Fibroblast of skin of abdomen (primary cell): ENCODE data around the gene EXOC4.

ENCODE experiments used
- DNase-seq: peaks from one replicate; pipeline ENCODE4 v3.0.0-alpha.2; 2013

Gene EXOC4

GRCh38 chr7:133801341-133801740 lies 548.5 kb downstream of the EXOC4 start:
- DNase-seq, result no peak

- no peak for DNase-seq
Observed at GRCh38 chr7:133804127-133804526, 551.2 kb downstream of the EXOC4 start.

DNA sequence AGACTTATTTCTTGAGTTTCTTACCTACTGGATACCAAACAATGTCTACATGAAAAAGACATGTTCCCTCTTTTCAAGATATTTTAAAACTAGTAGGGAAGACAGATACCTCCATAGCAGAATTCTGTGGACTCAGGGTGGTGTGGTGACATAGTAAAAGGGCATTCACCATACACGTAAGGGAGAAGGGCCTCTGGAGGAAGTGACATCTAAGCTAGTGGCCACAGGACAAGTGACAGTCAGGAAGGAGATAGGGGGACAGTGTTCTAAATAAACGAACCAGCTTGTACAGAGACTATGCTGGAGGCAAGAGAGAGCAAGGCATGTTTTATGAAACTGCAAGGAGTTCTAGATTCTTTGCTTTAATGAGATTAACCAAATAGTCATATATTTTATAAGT lies 552.5 kb downstream of the EXOC4 start:
- no peak for DNase-seq

- no peak for DNase-seq
Observed at GRCh38 chr7:133807624-133808492, 555.0 kb downstream of the EXOC4 start.

GRCh38 chr7:133808493-133808866 lies 555.6 kb downstream of the EXOC4 start:
- DNase-seq, result no peak

DNA sequence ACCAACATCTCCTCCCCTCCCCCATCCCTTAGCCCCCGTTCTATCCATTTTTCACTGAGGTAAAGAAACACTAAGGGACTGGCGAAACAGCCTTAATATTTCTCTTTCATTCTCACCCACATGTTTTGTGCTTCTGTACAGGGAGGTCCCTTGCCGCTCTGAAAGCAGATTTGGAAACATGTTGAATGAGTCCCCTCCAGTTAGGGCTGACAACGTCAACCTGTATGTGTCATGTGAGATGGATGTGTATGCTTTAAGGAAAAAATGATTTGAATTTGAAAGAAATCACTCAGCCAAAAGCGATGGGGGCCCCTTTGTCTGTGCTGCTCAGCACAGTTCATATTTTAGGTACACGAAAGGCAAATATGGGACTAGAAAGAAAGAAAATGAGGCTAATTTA lies 560.0 kb downstream of the EXOC4 start:
- no peak for DNase-seq

DNA sequence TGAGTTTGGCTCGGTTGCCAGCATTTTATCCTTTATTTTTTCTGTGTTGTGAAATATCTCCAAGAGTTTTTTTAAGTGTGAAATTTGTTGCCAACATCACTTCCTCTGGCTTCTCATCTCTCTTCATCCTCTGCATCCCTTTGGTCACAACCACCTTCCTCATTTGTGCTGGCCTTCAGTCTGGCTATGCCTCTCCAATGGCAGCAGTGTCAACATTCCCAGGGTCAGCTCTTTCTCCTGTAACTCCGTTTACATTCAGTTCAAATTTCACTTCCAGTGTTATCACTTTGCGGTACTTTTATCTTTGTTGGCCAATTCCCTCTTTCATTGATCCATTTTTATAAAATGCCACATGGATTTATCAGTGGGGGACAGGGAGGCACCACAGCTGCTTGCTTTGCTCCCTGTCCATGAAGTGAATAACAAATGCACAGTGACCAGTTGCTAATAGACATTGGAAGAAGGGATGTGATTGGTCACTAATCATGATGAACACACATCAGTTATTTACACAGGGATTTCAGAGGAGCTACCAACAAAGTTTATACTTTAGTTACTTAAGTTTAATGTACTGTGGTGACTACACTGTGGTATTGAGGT lies 562.8 kb downstream of the EXOC4 start:
- peak; percentile 28 for DNase-seq

GRCh38 chr7:133819695-133820094 lies 566.8 kb downstream of the EXOC4 start:
- DNase-seq, result no peak

GRCh38 chr7:133820584-133820983 lies 567.7 kb downstream of the EXOC4 start:
- no peak for DNase-seq

DNA sequence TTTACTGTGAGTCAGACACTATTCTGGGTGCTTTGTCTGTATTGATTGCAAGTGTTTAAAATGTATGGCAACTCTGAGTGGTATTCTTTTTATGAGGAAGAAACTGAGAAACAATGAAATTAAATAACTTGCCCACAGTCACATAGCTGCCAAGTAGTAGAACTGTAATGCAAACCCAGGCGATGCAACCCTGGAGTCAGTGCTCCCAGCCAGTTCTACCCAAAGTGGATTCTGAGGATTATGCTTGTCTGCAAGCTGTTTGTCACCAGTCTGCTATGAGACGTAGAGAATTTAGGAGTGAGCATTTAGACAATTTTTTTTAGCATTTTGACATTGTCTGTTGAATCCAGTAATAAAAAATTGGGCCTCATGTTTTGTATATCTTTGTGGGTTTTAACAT lies 568.3 kb downstream of the EXOC4 start:
- DNase-seq, result no peak

GRCh38 chr7:133822001-133822641 lies 569.2 kb downstream of the EXOC4 start:
- no peak for DNase-seq

GRCh38 chr7:133822868-133823552 lies 570.1 kb downstream of the EXOC4 start:
- no peak for DNase-seq

DNA sequence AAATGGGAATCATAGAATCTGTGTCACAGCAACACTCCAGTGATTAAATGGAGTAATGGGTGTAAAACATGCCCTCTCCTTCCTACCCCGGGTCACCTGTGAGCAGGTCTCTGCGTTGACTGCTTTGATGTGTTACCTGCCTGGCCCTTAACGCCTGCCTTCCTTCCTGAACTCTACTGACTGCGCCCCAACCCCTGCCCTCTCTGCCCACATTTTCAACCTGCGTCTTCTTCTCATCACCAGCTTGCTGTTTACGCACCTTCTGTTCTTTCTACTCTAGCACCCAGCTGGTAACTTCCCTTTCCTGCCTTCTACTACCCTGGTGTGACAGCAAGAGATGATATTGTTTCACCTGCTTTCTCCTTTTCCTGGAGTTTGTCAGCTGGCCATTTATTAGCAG lies 571.3 kb downstream of the EXOC4 start:
- no peak for DNase-seq

DNA sequence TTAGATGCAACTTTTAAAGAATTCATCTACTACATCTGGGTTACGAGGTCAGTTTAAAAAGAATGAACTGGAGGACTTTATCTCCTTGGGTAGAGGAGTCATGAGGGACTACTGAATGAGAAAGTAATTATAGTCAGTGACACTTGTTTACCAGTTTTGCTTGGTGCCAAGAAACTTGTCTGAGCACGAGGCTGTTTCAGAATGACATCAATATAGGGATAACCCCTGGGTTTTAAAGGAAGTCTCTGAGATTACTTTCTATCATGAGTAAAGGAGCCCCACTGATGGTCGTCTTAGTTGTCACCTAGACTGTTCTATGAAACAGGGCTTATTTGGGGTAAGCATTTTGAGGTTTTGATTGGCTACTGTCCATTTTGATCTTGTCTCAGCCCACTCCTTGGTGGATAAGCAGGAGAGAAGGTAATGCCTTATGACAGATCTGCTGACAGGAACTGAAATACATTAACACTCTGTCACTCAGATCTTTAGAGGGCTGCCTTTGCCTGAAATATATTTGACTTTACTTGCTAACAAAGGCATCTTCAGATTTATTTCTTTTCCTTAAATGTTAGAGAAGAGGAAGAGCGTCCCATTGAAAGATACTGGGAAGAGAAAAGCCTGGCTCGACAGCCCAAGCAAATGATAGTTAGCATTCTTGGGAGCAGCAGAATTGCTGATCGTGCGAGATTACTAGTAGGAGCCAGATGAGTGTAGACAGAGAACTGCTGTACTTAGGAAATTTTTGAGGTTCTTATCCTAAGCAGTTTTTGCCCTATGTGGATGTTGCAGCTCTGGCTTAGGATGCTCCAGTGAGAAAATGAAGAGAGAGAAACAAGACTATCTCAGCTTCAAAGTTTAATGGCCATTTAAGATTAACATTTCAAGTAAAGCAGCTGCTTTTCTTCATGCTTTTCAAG lies 575.1 kb downstream of the EXOC4 start:
- DNase-seq, result no peak

DNA sequence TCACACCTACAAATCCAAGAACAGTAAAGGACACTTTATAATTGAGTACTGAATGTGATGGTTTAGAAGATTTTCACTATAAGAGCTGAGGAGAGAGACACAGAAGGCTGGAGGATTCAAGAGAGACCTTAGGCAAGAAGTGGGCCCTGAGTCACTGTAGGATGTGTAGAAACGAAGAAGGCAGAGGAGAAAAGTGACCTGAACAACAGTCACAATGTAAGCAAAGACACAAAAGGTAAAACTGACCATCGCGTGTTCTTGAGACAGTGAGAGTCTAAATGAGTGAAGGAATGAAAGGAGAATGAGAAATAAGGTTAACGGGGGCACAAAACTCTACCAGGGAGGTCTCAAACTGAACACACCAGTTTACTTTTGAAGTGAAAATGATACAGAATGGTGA lies 576.0 kb downstream of the EXOC4 start:
- no peak for DNase-seq

DNA sequence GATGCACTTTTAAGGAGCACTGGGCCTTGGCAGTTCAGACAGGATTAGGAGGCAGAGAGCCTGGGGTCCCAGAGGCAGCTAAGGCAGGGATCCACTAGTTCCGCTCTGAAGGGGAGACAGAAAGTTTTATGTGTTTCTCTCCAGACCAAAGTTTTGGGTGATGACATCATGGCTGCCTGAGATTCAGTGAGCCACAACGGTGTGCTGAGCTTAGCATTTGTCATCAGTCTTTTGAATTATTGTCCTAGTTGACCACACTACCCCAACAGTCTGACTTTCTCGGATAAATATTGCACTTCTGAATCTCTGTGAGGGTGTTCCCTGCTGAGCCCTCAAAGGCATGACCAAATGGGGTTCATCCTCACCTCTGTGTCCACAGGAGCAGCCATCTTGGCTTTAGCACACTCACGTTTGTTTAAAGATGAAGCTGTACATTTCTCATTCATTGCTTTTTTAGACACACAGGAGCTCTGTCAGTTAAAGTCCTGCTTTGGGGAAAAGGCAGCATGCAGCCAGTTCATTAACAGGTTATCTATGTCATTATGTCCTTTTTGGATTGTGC lies 576.5 kb downstream of the EXOC4 start:
- DNase-seq, result peak; percentile 81

GRCh38 chr7:133830081-133830480 lies 577.2 kb downstream of the EXOC4 start:
- DNase-seq, result no peak

DNA sequence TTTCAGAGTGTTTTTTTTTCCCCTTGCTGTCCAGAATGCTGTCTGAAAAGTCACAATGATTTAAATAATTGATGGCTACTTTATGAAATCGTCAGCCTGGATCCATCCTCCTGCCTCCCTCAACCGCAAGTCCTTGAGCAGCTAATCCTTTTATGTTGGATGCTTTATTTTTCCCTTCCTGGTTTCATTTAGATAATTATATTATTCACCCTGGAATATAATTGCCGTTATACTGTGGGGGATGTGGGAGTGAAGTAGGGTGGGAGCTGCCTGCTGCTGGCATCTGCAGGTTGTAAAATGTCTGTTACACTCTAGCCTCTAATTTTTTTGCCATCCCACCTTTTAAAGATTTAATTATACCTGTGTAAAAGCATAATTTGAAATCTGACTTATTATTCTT lies 583.8 kb downstream of the EXOC4 start:
- DNase-seq, result no peak

- DNase-seq, result no peak
Observed at GRCh38 chr7:133837224-133837623, 584.3 kb downstream of the EXOC4 start.

DNA sequence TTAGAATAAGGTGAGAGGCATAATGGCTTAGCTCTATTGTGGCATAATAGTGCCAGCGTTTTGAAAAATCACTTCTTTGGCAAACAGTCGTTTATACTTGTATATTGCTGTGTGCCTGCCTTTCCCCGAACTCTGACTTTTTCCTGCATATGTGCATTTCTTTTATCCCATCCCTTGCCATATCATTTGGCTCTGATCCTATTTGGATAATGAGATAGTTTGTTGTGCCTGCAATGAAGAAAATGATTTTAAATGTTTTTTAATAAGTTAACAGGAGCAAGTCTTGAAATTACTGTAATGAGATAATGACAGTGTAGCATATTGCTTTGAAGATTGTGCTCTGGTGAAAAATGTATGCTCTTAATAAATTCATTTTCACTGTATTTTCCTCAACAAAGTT lies 586.2 kb downstream of the EXOC4 start:
- no peak for DNase-seq

GRCh38 chr7:133843341-133843740 lies 590.5 kb downstream of the EXOC4 start:
- no peak for DNase-seq

DNA sequence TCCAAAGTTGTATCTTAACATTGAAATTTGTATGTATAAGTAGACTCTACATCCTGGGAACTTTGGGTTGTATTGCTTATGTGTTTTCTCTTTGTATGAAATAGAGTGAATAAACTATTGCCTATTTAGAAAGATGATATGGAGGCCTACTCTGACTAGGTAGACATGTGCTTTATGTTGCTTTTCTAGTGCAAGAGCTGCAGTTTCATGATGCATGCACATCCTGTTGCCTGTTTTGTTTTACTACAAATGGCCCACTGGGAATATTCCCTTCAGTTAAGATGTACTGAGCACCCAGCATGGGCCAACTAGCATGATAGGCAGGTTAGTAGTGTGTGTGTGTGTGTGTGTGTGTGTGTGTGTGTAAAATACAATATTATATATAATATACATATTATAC lies 592.1 kb downstream of the EXOC4 start:
- DNase-seq, result no peak
